Embryonic facial prominence (tissue), 1 donor: Measurements from ENCODE around the gene TMEM115.

Source experiments
- DNase-seq: peaks from one replicate; pipeline ENCODE4 v3.0.0-alpha.2; 2016; ENCODE audit errors: extremely low spot score

The TMEM115 gene

DNA sequence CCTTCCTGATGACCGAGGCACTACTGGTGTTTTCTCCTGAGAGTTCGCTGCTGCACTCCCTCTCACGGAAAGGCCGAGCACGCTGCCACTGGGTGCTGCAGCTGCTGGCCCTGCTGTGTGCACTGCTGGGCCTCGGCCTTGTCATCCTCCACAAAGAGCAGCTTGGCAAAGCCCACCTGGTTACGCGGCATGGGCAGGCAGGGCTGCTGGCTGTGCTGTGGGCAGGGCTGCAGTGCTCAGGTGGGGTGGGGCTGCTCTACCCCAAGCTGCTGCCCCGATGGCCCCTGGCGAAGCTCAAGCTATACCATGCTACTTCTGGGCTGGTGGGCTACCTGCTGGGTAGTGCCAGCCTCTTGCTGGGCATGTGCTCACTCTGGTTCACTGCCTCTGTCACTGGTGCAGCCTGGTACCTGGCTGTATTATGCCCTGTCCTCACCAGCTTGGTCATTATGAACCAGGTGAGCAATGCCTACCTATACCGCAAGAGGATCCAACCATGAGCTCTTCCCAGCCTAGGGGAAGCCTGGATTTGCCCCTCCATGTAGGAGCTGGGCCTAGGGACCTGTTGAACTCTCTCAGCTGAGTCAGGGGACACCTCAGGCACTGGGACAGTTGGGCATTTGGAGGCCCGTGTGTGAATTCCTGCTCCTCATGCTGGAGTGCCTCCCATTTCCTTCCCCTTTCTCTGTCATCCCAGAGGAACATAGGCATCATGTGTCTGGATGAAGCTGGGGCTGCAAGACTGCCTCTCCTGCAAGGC lies 5.9 kb downstream of the TMEM115 start:
- DNase-seq, result no peak

DNA sequence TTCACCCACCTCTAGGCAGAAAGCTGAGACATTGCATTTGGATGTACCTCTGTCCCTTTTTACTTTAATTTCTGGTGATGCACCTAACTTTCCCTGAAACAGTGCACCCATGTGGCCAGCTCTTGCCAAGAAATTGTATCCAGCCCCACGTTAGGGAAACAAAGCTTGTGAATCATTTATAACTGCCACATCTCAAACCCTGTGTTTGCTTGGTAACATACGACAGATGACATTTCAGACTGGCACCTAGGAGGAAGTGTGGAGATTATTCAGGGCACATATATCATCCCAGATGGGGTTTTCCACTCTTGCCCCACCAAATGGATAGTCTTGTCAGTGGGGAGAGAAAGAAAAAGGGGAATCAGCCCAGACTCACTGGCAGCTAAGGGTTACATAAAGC lies 6.5 kb downstream of the TMEM115 start:
- no peak for DNase-seq

GRCh38 chr3:50351323-50351697 lies 8.0 kb downstream of the TMEM115 start:
- no peak for DNase-seq

DNA sequence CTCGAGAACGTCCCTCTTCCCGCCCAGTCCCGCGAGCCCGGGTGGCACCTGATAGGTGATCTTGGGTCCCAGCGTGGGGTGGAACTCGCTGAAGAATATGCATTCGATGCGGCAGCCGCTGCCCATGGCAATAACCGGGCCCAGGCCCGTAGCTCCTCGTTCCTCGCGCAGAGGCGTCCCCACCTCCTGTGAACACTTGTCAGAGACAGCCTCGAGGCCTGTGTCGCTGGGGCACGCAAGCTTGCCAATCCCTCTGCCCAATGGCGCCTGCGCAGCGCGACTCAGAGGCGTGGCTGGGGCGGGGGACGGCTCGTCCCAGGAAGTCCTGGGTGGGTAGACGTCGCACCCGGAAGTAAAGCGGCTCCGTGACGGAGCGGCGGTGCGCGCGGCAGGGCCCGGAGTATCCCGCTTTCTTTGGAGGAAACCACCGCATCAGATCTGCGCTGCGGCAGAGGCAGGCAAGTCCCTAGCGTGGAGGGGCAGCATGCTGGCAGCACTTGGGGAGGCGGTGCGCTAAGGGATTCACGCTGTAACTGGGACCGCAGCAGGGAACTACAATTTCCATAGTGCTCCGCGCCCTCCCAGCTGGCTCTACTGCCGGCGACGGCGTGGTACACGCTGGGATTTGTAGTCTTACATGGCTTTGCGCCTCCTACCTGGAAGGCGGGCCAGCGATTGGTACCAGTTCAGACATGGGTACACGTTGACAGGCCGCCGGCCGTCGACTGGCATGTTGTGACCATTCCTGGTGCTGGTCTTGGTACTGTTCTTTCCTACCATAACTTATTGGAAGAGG lies 8.6 kb downstream of the TMEM115 start, which contains the start of the genes CYB561D2 and NPRL2:
Gene CYB561D2 (plus strand): TSS at position 336 of the 796 bp plus-strand sequence. CDS start 572 bp downstream, outside the sequence.
Gene NPRL2 (minus strand): TSS at position 249 of the 796 bp plus-strand sequence. CDS start 123 bp downstream, at position 126.
- DNase-seq, result peak; percentile 73

DNA sequence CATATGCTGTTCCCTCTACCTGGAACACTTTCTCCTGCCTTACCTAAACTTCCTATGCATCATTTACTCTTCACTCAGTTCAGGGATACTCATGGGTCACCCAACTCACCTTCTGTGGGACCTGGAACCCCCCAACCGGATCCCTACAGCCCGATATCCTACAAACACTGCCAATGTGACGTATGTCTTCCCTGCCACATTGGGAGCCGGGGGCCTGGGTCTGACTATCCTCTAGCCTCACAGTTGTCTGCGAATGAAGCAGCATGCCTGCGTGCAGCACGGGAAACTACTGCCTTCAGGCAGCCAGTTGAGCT lies 9.2 kb downstream of the TMEM115 start:
- no peak for DNase-seq

DNA sequence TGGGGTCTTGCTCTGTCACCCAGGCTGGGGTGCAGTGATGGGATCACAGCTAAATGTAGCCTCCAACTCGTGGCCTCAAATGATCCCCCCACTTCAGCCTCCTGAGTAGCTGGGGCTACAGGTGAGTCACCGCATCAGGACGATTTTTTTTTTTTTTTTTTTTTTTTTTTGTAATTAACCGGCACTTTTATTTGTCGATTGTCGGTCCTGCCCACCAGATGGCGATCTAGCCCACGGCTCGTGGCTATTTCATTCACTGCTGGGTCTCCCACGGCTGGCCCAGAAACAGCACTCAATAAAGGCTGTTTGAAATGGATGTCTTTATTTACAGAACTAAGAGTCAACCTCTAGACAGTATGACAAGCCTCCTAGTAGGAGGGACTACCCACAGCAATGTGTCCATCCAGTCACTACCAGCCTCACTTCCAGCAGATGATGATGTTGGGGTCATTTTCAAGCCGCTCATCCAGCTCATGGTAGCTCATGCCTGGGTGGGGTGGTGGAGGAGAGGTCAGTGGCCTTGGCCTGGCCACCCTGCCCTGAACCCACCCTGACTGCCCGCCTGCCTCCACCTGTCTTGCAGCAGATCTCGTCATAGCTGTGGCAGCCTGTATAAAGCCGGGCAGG lies 12.0 kb downstream of the TMEM115 start:
- DNase-seq, result peak; percentile 42

DNA sequence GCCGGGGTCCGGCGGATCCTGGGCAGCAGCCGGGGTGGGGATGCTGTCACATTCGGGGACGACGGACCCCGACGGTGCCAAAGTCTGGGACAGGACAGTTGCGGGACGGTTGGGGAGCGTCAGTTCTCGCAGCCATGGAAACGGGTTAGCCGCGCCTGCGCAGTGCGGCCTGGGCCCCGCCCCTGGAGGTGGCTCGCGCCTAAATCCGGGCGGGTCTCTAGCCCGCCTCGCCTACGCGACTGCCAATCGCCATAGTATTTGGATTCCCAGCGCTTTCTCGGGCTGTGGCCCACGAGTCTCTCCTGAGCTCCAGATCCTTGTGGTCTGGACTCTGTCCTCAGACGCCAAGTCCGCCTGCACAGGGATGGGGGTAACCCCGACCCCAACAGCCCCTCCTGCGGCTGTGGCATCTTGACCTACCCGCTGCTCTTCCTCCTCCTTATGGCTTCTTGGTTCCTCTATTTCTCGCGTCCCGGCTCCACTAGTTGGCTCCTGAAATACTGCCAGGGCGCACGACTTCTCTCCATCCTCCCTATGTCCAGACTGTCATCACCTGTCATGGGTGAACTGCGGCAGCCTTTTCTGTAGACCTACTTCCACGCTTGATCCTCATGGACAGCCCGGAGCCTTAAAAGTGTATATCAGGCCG lies 13.6 kb downstream of the TMEM115 start, which contains the start of gene ZMYND10:
Gene ZMYND10 (minus strand): TSS at position 147 of the 649 bp plus-strand sequence. CDS start 153 bp downstream, outside the sequence.
- no peak for DNase-seq

GRCh38 chr3:50345008-50345407 lies 14.3 kb downstream of the TMEM115 start:
- DNase-seq, result no peak

- no peak for DNase-seq
These were observed 16.3 kb downstream of the TMEM115 start for GRCh38 chr3:50342813-50343633.

GRCh38 chr3:50341996-50342650 lies 17.2 kb downstream of the TMEM115 start:
- no peak for DNase-seq

DNA sequence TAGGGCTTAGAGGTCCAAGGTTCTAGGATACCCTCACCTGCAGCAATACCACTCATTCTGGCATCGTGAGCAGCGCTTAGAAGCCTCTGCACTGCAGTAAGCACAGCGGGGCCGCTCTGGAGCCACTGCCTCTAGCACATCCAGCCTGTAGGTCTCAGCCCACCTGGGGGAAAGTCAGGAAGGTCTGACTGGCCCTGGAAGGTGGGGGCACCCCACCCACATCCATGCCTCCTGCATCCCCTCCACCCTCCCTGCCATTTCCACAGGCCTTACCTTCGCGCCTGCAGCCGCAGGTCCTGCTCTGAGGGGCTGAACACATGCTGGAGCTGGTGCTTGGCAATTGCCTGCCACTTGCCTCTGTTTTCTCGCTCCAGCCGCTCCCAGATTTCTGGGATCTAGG lies 17.8 kb downstream of the TMEM115 start:
- no peak for DNase-seq

DNA sequence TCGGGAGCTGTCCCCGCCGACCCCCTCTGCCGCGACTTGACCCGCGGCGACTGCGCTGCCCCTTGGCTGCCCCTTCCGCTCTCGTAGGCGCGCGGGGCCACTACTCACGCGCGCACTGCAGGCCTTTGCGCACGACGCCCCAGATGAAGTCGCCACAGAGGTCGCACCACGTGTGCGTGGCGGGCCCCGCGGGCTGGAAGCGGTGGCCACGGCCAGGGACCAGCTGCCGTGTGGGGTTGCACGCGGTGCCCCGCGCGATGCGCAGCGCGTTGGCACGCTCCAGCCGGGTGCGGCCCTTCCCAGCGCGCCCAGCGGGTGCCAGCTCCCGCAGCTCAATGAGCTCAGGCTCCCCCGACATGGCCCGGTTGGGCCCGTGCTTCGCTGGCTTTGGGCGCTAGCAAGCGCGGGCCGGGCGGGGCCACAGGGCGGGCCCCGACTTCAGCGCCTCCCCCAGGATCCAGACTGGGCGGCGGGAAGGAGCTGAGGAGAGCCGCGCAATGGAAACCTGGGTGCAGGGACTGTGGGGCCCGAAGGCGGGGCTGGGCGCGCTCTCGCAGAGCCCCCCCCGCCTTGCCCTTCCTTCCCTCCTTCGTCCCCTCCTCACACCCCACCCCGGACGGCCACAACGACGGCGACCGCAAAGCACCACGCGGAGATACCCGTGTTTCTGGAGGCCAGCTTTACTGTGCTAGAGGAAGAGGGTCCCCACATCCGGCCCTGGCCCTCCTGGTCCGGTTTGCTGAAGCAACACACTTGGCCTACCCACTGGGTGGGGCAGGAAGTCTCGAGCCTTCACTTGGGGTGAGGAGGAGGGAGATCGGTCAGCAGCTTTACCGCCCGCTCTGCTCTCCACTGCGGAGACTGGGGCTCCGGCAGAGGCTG lies 18.6 kb downstream of the TMEM115 start, which contains the start of gene RASSF1:
Gene RASSF1 (minus strand): TSS at position 389 of the 882 bp plus-strand sequence. CDS start 31 bp downstream, at position 358.
- no peak for DNase-seq

- no peak for DNase-seq
These were observed 19.2 kb downstream of the TMEM115 start for GRCh38 chr3:50340147-50340447.

DNA sequence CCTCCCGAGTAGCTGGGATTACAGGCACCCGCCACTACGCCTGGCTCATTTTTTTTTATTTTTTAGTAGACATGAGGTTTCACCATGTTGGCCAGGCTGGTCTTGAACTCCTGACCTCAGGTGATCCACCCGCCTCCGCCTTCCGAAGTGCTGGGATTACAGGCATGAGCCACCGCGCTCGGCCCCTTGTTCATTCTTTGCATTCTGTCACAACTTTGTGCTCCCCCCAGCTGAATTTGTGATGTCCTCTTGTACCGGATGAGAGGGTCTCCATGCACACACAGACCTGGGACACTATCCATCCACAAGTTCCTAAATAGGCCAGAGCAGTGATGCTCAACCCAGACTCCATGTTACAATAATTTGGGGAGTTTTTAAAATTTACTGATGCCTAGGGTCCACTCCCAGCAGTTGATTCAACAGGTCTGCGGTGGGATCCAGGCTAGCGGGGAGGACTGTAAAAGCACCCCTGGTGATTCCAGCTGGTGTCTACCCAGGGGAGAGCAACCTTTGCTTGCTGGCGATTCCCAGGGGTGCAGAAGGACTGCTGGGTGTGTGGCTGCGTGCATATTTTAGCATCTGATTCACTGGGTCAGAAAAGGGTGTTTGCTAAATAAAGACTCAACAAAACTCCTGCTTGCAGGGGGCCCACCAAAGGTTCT lies 19.7 kb downstream of the TMEM115 start:
- DNase-seq, result no peak

GRCh38 chr3:50338965-50339364 lies 20.4 kb downstream of the TMEM115 start:
- DNase-seq, result no peak

DNA sequence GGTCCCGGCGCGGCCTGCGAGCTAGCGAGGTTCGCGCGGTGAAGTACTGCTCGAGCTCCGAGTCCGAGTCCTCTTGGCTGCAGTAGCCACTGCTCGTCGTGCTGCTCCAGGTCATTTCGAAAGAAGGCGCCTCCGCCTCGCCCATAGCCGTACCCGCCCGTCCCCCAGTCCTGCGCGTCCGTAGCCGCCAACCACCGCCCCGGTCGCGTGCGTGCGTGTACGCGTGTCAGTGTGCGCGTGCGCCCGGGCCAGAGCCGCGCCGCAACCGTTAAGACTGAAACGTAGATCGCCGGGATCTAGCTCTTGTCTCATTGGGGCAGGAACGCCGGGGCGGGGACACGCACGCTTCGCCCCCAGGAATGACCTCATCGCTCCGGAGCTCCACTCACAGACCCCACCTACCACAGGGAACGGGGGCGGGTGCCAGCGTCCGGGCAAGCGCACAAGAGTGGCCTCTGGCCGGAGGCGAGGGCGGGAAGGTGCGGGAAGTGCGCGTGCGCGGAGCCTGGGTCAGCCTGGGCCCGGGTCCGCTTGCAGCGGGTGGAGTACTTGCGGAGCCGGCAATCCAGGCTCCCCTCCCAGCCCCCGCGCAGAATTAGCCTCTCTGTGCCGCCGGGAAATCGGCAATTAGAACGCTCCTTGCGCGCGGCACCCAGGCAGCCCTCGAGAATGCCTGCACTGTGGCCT lies 22.0 kb downstream of the TMEM115 start:
- peak; percentile 96 for DNase-seq

DNA sequence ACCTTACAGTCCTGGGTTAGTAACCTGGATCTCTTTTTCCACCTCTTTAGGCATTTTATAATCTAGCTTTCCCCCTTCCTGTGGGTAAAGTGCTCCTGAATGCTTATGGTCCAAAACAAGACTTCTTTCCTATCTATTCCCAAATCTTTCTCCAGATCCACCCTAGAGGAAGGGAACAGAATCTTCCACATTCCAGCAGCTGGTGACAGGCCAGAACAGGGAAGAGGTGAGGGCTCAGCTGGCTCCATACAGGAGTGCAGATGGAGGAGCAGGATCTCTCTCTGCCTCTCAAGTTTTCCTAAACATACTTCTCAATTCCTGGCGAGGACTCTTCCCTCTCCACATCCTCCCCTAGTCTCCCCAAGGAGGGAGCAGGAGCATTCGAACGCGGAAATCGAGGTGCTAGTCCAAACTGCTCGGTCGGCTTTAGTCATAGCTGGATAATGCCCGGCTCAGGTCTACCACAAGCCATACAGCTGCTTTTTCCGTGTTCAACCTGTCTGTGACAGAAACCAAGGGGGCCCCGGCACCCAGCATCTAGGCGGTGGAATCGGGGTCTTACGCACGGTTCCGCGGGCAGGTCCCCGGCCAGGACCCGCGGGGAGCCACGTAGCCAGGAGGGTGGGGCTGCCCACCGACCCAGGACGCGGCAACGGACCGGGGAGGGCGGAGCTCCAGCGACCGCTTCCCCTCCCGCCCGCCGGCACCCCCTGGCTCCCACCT lies 22.7 kb downstream of the TMEM115 start:
- DNase-seq, result no peak
